Spleen (tissue), 11 donors: ENCODE data around the gene TMEM217. TPM values are rescaled to one million over a fixed set of nuclear protein-coding genes. Genes with fewer than 3 reads are reported as not detected.

ENCODE experiments used
- DNase-seq: peaks from one replicate; pipeline ENCODE4 v3.0.0-alpha.2; 2020
- H3K27ac ChIP-seq, 8 donors: fragments of 200-600 bp; sonication (generic) in 7 of 8; 1 replicate in 4 of 8; 2 replicates in 4 of 8; pipeline versions ENCODE4 v1.5.0 to v1.8.0; 2016 to 2021; ENCODE audit warnings: inconsistent platforms in 4 of 8, mild to moderate bottlenecking in 4 of 8, moderate library complexity in 1 of 8
- H3K27me3 ChIP-seq, 7 donors: fragments of 200-600 bp; sonication (generic) in 6 of 7; replicated peaks in 1 of 7; 1 replicate in 4 of 7; 2 replicates in 3 of 7; pipeline versions ENCODE4 v1.5.0 to v1.8.0; 2016 to 2021; ENCODE audit warnings: inconsistent platforms in 3 of 7, mild to moderate bottlenecking in 1 of 7
- H3K36me3 ChIP-seq, 6 donors: fragments of 200-600 bp; sonication (generic) in 5 of 6; 1 replicate in 4 of 6; 2 replicates in 2 of 6; pipeline versions ENCODE4 v1.5.0 to v1.8.0; 2016 to 2021; ENCODE audit warnings: inconsistent platforms in 2 of 6
- H3K4me1 ChIP-seq, 6 donors: fragments of 200-600 bp; sonication (generic) in 5 of 6; 1 replicate in 3 of 6; 2 replicates in 3 of 6; pipeline versions ENCODE4 v1.5.0 to v1.8.0; 2016 to 2021; ENCODE audit warnings: inconsistent platforms in 3 of 6
- H3K4me3 ChIP-seq, 8 donors: fragments of 200-600 bp; sonication (generic) in 7 of 8; 1 replicate in 4 of 8; 2 replicates in 4 of 8; pipeline versions ENCODE4 v1.5.0 to v1.8.0; 2016 to 2021; ENCODE audit warnings: inconsistent platforms in 4 of 8, mild to moderate bottlenecking in 4 of 8, moderate library complexity in 2 of 8
- H3K9me3 ChIP-seq, 8 donors: fragments of 200-600 bp; sonication (generic) in 7 of 8; 1 replicate in 4 of 8; 2 replicates in 4 of 8; pipeline versions ENCODE4 v1.5.0 to v1.8.0; 2016 to 2021; ENCODE audit warnings: inconsistent platforms in 4 of 8
- CTCF ChIP-seq, 11 experiments: fragments of 200-600 bp in 7 of 11; fragments of 450-650 bp in 4 of 11; sonication (generic) in 4 of 11; IDR thresholded peaks in 8 of 11; conservative IDR thresholded peaks in 3 of 11; 1 replicate in 7 of 11; 2 replicates in 4 of 11; pipeline versions ENCODE4 v1.4.0 to v1.8.0; 2016 to 2021; ENCODE audit warnings: antibody characterized with exemption in 11 of 11, inconsistent platforms in 4 of 11, mild to moderate bottlenecking in 1 of 11
- POLR2A ChIP-seq, 3 donors: fragments of 450-650 bp; IDR thresholded peaks; one replicate each; pipeline ENCODE4 v1.5.1; 2017; ENCODE audit warnings: antibody characterized with exemption in 3 of 3, mild to moderate bottlenecking in 1 of 3
- POLR2AphosphoS5 ChIP-seq, 3 donors: sonication (generic); formaldehyde crosslinking; IDR thresholded peaks; one replicate each; pipeline ENCODE4 v1.5.1; 2017; ENCODE audit warnings: antibody characterized with exemption in 3 of 3
- whole genome bisulfite sequencing, 5 donors: extraction: QIAGEN DNeasy Blood & Tissue Kit in 3 of 5; methylation state at CpG; one replicate each; pipeline versions ENCODE4 v1.1.5 to v1.1.7; 2013 to 2018; 5-methylcytosine and 5-hydroxymethylcytosine counted together
- intact Hi-C: fragments of 100-400 bp; cut with DNase I; formaldehyde crosslinking; loops from one replicate; pipeline ENCODE4 v1.15.0; 2023; ENCODE audit warnings: low total_unique reads
- polyA plus RNA-seq, 3 donors: library from polyadenylated mRNA; stranded (reverse); fragments of 200-250 nt; gene quantifications; one replicate each; pipeline ENCODE4 v1.2.1, GENCODE V29; 2013
- total RNA-seq, 7 donors: library from RNA; depleted of rRNA in 3 of 7; stranded (reverse); fragments of >200 nt in 3 of 7; fragmentation: NEBNext Ultra II Directional in 4 of 7; extraction: Animal tissue kit (Norgen Biotek cat#: 25700) in 4 of 7; gene quantifications; one replicate each; pipeline versions ENCODE4 v1.1.0 to v1.2.1, GENCODE V29; 2016 to 2021
- donor health status: healthy with polysubstance abuse.
- donor health status: DM: no; HTN: no; CAD: no; lungs with moderate emphysema.
- donor health status: DM: no; HTN: no; CAD: no.
- donor health status: Bipolar disorder and iron deficiency.
- donor health status: healthy.
- donor health status: DM: no; HTN: no; CAD: no.
- donor health status: DM: yes; HTN: yes; CAD: no.

TMEM217 gene
- total and polyA plus RNA-seq, 10 donors: 0.32 to 2.3 (median 0.83) TPM; not detected in 2

GRCh38 chr6:37233541-37233940, 24.4 kb downstream of the TMEM217 start:
- no peaks in the 10 kb centered on the region for H3K36me3 ChIP-seq
- H3K4me3 ChIP-seq: no peak overlapping the region
- H3K4me1 ChIP-seq: no peaks in the 10 kb centered on the region
- intact Hi-C loops: no loop called here
- DNase-seq: no peak
- H3K9me3 ChIP-seq: no peaks in the 10 kb centered on the region
- H3K27me3 ChIP-seq: no peaks in the 10 kb centered on the region
- WGBS, 5 donors: 83 to 98% (median 93%) methylated on average over 6 to 7 of the region's 7 CpGs
- TF ChIP-seq CTCF (IDR thresholded peaks at IDR 0.05 in 8 of 11, conservative IDR thresholded peaks at IDR 0.05 in 3 of 11) (no peak), POLR2AphosphoS5 (IDR thresholded peaks at IDR 0.05) (no peak)
- H3K27ac ChIP-seq: no peak overlapping the region

DNA sequence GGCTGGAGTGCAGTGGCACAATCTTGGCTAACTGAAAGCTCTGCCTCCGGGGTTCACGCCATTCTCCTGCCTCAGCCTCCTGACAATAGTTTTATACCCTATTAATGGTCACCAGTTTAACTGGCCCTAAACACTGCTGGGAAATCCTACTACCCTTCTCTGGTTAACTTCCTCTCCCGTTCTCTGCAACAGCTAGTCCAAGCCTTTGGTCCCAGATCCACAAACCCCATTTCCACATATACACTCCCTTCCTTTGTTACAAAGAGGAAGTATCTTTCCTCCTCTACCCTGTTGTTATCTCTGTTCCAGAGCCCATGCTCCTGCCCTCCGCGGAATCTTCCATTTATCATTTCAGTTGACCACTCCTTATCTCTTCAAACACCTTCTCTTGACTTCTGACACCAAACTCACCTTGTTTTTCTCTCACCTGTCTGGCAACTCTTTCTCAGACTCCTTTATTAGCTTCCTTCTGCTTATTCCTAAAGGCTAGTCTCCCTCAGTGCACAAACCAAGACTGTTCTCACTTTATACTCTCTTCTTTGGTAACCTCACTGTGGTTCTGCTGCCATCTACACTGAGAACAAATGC, 25.4 kb downstream of the TMEM217 start:
- Histone ChIP-seq H3K27me3 (no peaks in the 10 kb centered on the region), H3K36me3 (no peaks in the 10 kb centered on the region), H3K9me3 (no peaks in the 10 kb centered on the region), H3K27ac (no peak overlapping the region), H3K4me1 (no peaks in the 10 kb centered on the region), H3K4me3 (no peak overlapping the region)
- DNase-seq: no peak
- intact Hi-C loops: no loop called here
- TF ChIP-seq CTCF (IDR thresholded peaks at IDR 0.05 in 8 of 11, conservative IDR thresholded peaks at IDR 0.05 in 3 of 11): no peak
- no peak for TF ChIP-seq POLR2AphosphoS5 (IDR thresholded peaks at IDR 0.05)
- TF ChIP-seq POLR2A (IDR thresholded peaks at IDR 0.05): no peak
- 70 to 86% (median 76%) methylated on average over 5 of the region's 5 CpGs for WGBS, 5 donors

DNA sequence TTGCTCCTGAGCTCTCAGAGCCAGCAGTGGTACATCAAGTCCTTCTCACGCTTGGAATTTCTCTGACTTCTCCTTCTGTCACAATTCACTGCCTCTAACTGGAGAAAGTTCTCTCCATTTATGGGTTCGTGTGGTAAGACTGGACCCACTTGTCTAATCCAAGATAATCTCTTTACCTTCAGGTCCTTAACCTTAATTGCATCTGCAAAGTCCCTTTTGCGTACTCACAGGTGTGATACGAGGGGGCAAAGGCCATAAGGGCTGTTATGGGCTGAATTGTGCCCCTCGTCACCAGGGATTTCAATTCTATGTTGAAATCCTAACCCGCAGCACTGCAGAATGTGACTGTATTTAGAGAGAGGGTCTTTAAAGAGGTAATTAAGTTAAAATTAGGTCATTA, 27.8 kb downstream of the TMEM217 start:
- no peak overlapping the region for H3K27ac ChIP-seq

More for the DNA sequence above, 27.8 kb downstream of the TMEM217 start:
- no peak for DNase-seq
- Histone ChIP-seq H3K4me1 (no peaks in the 10 kb centered on the region), H3K36me3 (no peaks in the 10 kb centered on the region), H3K9me3 (no peaks in the 10 kb centered on the region), H3K4me3 (no peak overlapping the region), H3K27me3 (no peaks in the 10 kb centered on the region)
- intact Hi-C loops: no loop called here
- TF ChIP-seq CTCF (IDR thresholded peaks at IDR 0.05 in 8 of 11, conservative IDR thresholded peaks at IDR 0.05 in 3 of 11): no peak
- TF ChIP-seq POLR2A (IDR thresholded peaks at IDR 0.05): no peak
- no peak for TF ChIP-seq POLR2AphosphoS5 (IDR thresholded peaks at IDR 0.05)
- 85 to 92% (median 90%) methylated on average over 6 of the region's 6 CpGs for WGBS, 5 donors
